ENCODE measurements around the gene TOR1A.

The TOR1A gene

GRCh38 chr9:129828969-129829368 is 5.0 kb upstream of the TOR1A start:
- no peak overlapping the region for H3K4me3 ChIP-seq (ENCODE audit: low read length)
- no peak overlapping the region for H3K9ac ChIP-seq (ENCODE audit: low read length)
- no peaks in the 10 kb centered on the region for H3K27me3 ChIP-seq (ENCODE audit: control insufficient read depth, insufficient read depth, low read length)
- peaks cover 3% of the 10 kb centered on the region for H3K4me1 ChIP-seq (ENCODE audit: control insufficient read depth, insufficient read depth, low read length)
- no peaks in the 10 kb centered on the region for H3K9me3 ChIP-seq (ENCODE audit: control insufficient read depth, low read length)
- peaks cover 4% of the 10 kb centered on the region for H3K36me3 ChIP-seq (ENCODE audit: control insufficient read depth, insufficient read depth, low read length)

- no peak overlapping the region for H3K9ac ChIP-seq (ENCODE audit: low read length)
- H3K4me1 ChIP-seq (ENCODE audit: control insufficient read depth, insufficient read depth, low read length): no peaks in the 10 kb centered on the region
- peaks cover 4% of the 10 kb centered on the region for H3K36me3 ChIP-seq (ENCODE audit: control insufficient read depth, insufficient read depth, low read length)
- H3K9me3 ChIP-seq (ENCODE audit: control insufficient read depth, low read length): no peaks in the 10 kb centered on the region
- no peaks in the 10 kb centered on the region for H3K27me3 ChIP-seq (ENCODE audit: control insufficient read depth, insufficient read depth, low read length)
- no peak overlapping the region for H3K4me3 ChIP-seq (ENCODE audit: low read length)
Observed at GRCh38 chr9:129828051-129828450, 4.1 kb upstream of the TOR1A start.

- no peaks in the 10 kb centered on the region for H3K27me3 ChIP-seq (ENCODE audit: control insufficient read depth, insufficient read depth, low read length)
- peaks cover 5% of the 10 kb centered on the region for H3K4me1 ChIP-seq (ENCODE audit: control insufficient read depth, insufficient read depth, low read length)
- H3K9me3 ChIP-seq (ENCODE audit: control insufficient read depth, low read length): no peaks in the 10 kb centered on the region
- no peak overlapping the region for H3K4me3 ChIP-seq (ENCODE audit: low read length)
- H3K9ac ChIP-seq (ENCODE audit: low read length): no peak overlapping the region
- peaks cover 4% of the 10 kb centered on the region for H3K36me3 ChIP-seq (ENCODE audit: control insufficient read depth, insufficient read depth, low read length)
Observed at GRCh38 chr9:129826759-129827158, 2.8 kb upstream of the TOR1A start.

GRCh38 chr9:129826344-129826743 is 2.4 kb upstream of the TOR1A start:
- Histone ChIP-seq H3K36me3 (ENCODE audit: control insufficient read depth, insufficient read depth, low read length) (peaks cover 4% of the 10 kb centered on the region), H3K4me3 (ENCODE audit: low read length) (no peak overlapping the region), H3K9me3 (ENCODE audit: control insufficient read depth, low read length) (no peaks in the 10 kb centered on the region), H3K27me3 (ENCODE audit: control insufficient read depth, insufficient read depth, low read length) (no peaks in the 10 kb centered on the region), H3K4me1 (ENCODE audit: control insufficient read depth, insufficient read depth, low read length) (peaks cover 5% of the 10 kb centered on the region), H3K9ac (ENCODE audit: low read length) (no peak overlapping the region)

GRCh38 chr9:129823542-129823934 is 398 bp downstream of the TOR1A start:
- peak overlapping the region; percentile 72 for H3K9ac ChIP-seq (ENCODE audit: low read length)
- peaks cover 4% of the 10 kb centered on the region for H3K36me3 ChIP-seq (ENCODE audit: control insufficient read depth, insufficient read depth, low read length)
- H3K9me3 ChIP-seq (ENCODE audit: control insufficient read depth, low read length): no peaks in the 10 kb centered on the region
- peaks cover 5% of the 10 kb centered on the region for H3K4me1 ChIP-seq (ENCODE audit: control insufficient read depth, insufficient read depth, low read length)
- no peaks in the 10 kb centered on the region for H3K27me3 ChIP-seq (ENCODE audit: control insufficient read depth, insufficient read depth, low read length)
- H3K4me3 ChIP-seq (ENCODE audit: low read length): peak overlapping the region; percentile 50

GRCh38 chr9:129822898-129823541 is 916 bp downstream of the TOR1A start:
- H3K27me3 ChIP-seq (ENCODE audit: control insufficient read depth, insufficient read depth, low read length): no peaks in the 10 kb centered on the region
- peaks cover 7% of the 10 kb centered on the region for H3K36me3 ChIP-seq (ENCODE audit: control insufficient read depth, insufficient read depth, low read length)
- H3K4me3 ChIP-seq (ENCODE audit: low read length): peak overlapping the region; percentile 40

GRCh38 chr9:129816501-129817435 is 7.2 kb downstream of the TOR1A start:
- H3K9ac ChIP-seq (ENCODE audit: low read length): no peak overlapping the region
- H3K4me1 ChIP-seq (ENCODE audit: control insufficient read depth, insufficient read depth, low read length): no peaks in the 10 kb centered on the region
- H3K9me3 ChIP-seq (ENCODE audit: control insufficient read depth, low read length): no peaks in the 10 kb centered on the region
- peaks cover 7% of the 10 kb centered on the region for H3K36me3 ChIP-seq (ENCODE audit: control insufficient read depth, insufficient read depth, low read length)
- H3K4me3 ChIP-seq (ENCODE audit: low read length): no peak overlapping the region
- no peaks in the 10 kb centered on the region for H3K27me3 ChIP-seq (ENCODE audit: control insufficient read depth, insufficient read depth, low read length)

More at GRCh38 chr9:129822898-129823541, 916 bp downstream of the TOR1A start:
- Histone ChIP-seq H3K9ac (ENCODE audit: low read length) (peak overlapping the region; percentile 63), H3K4me1 (ENCODE audit: control insufficient read depth, insufficient read depth, low read length) (peaks cover 5% of the 10 kb centered on the region), H3K9me3 (ENCODE audit: control insufficient read depth, low read length) (no peaks in the 10 kb centered on the region)

GRCh38 chr9:129815278-129815677 is 8.7 kb downstream of the TOR1A start:
- Histone ChIP-seq H3K9ac (ENCODE audit: low read length) (no peak overlapping the region), H3K36me3 (ENCODE audit: control insufficient read depth, insufficient read depth, low read length) (peaks cover 7% of the 10 kb centered on the region), H3K4me3 (ENCODE audit: low read length) (no peak overlapping the region), H3K9me3 (ENCODE audit: control insufficient read depth, low read length) (no peaks in the 10 kb centered on the region), H3K4me1 (ENCODE audit: control insufficient read depth, insufficient read depth, low read length) (no peaks in the 10 kb centered on the region), H3K27me3 (ENCODE audit: control insufficient read depth, insufficient read depth, low read length) (no peaks in the 10 kb centered on the region)

- H3K4me3 ChIP-seq (ENCODE audit: low read length): no peak overlapping the region
- no peaks in the 10 kb centered on the region for H3K27me3 ChIP-seq (ENCODE audit: control insufficient read depth, insufficient read depth, low read length)
- H3K36me3 ChIP-seq (ENCODE audit: control insufficient read depth, insufficient read depth, low read length): peaks cover 7% of the 10 kb centered on the region
- no peaks in the 10 kb centered on the region for H3K9me3 ChIP-seq (ENCODE audit: control insufficient read depth, low read length)
- no peak overlapping the region for H3K9ac ChIP-seq (ENCODE audit: low read length)
- H3K4me1 ChIP-seq (ENCODE audit: control insufficient read depth, insufficient read depth, low read length): no peaks in the 10 kb centered on the region
Observed at GRCh38 chr9:129814432-129815223, 9.3 kb downstream of the TOR1A start.

- H3K4me3 ChIP-seq (ENCODE audit: low read length): no peak overlapping the region
- H3K9me3 ChIP-seq (ENCODE audit: control insufficient read depth, low read length): no peaks in the 10 kb centered on the region
- H3K27me3 ChIP-seq (ENCODE audit: control insufficient read depth, insufficient read depth, low read length): no peaks in the 10 kb centered on the region
- H3K9ac ChIP-seq (ENCODE audit: low read length): no peak overlapping the region
- H3K36me3 ChIP-seq (ENCODE audit: control insufficient read depth, insufficient read depth, low read length): peaks cover 11% of the 10 kb centered on the region
- no peaks in the 10 kb centered on the region for H3K4me1 ChIP-seq (ENCODE audit: control insufficient read depth, insufficient read depth, low read length)
Observed at GRCh38 chr9:129813661-129814060, 10.3 kb downstream of the TOR1A start.

- Histone ChIP-seq H3K27me3 (ENCODE audit: control insufficient read depth, insufficient read depth, low read length) (no peaks in the 10 kb centered on the region), H3K9ac (ENCODE audit: low read length) (no peak overlapping the region), H3K36me3 (ENCODE audit: control insufficient read depth, insufficient read depth, low read length) (peaks cover 7% of the 10 kb centered on the region)
Observed at GRCh38 chr9:129812385-129812784, 11.6 kb downstream of the TOR1A start.

GRCh38 chr9:129811967-129812363 is 12.0 kb downstream of the TOR1A start:
- no peaks in the 10 kb centered on the region for H3K9me3 ChIP-seq (ENCODE audit: control insufficient read depth, low read length)
- peaks cover 7% of the 10 kb centered on the region for H3K36me3 ChIP-seq (ENCODE audit: control insufficient read depth, insufficient read depth, low read length)
- H3K4me1 ChIP-seq (ENCODE audit: control insufficient read depth, insufficient read depth, low read length): no peaks in the 10 kb centered on the region
- no peak overlapping the region for H3K4me3 ChIP-seq (ENCODE audit: low read length)
- no peaks in the 10 kb centered on the region for H3K27me3 ChIP-seq (ENCODE audit: control insufficient read depth, insufficient read depth, low read length)
- H3K9ac ChIP-seq (ENCODE audit: low read length): no peak overlapping the region

More at GRCh38 chr9:129812385-129812784, 11.6 kb downstream of the TOR1A start:
- H3K4me1 ChIP-seq (ENCODE audit: control insufficient read depth, insufficient read depth, low read length): no peaks in the 10 kb centered on the region
- H3K9me3 ChIP-seq (ENCODE audit: control insufficient read depth, low read length): no peaks in the 10 kb centered on the region
- H3K4me3 ChIP-seq (ENCODE audit: low read length): no peak overlapping the region

Measured in mucosa of stomach (tissue), 1 donor.